HG03354 (cell line): Measurements from ENCODE around the gene MAP2K6.

ENCODE experiments used
- ATAC-seq: cut with Tn5 transposase; IDR thresholded peaks from one replicate; pipeline ENCODE4 v1.9.1; 2021; ENCODE audit warnings: mild to moderate bottlenecking; ENCODE audit not compliant: unreplicated experiment, poor library complexity, severe bottlenecking

Gene MAP2K6

DNA sequence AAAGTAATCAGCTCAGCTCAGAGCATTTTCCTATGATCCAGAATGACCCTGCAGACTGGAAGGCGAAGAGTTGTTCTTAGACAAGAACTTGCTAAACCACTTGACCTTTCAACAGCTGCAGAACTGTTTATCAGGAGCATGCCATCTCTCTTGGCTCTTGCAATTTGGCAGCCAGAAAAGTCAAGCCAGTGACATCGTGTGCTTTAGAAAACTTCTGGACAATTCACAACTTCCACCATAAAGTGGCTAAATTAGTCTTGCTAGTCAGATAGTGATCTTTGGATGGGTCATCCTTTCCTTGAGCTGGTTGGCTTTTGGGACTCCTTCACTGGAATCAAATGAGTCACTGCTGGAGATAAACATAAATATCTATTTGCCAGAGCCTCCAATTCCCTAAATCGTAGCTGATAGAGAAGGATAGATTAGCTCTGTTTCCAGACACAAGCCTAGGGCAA is 146.5 kb downstream of the MAP2K6 start:
- no peak for ATAC-seq

DNA sequence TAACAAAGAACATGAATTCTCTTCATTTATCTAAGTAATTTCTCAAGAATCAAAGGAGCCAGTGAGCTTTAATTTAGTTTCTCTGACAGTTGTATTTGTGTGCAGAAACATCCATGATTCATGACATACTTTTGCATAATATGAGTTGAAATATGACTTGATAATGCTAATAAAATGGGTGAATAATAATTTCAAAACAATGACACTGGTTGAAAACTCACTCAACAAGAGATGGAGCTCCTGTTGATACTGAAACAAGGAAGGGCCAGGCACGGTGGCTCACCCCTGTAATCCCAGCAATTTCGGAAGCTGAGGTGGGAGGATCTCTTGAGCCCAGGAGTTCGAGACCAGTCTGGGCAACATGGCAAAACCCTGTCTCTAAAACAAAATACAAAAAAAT is 147.0 kb downstream of the MAP2K6 start:
- ATAC-seq: no peak

DNA sequence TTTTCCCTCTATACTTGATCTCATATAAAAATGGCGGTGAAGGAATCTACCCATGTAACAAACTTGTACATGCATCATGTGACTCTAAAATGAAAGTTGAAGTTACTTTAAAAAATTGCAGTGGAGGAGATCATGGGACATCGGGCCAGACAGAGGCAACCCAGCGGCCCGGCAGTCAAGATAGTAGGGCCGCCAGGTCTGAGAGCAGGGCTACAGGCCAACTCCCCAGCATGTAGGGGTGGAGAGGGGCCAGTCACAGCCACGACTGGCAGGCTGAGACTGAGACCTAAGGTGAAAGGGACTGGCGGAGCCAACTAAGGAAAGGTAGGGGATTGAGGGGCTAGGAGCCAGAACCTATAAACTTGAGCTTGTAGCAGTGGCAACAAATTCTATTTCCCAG is 150.9 kb downstream of the MAP2K6 start:
- no peak for ATAC-seq

DNA sequence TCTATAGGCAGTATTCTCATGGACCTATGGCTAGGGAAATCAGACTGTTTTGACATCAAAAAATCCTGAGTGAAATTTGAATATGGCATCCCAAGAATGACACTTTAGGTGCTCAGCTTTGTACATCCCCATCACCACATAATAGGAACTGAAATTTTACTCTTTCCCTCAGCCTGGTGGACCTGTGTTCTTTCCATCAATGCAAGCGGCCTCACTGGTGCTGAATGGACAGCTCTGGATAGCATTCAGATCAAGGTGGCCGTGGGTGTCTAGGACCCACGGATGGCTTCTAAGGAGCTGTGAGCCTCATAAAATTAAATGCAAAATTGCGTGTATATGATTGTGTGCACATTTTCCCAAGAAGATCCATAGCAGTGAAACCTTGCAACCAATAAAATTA is 152.6 kb downstream of the MAP2K6 start:
- ATAC-seq: no peak

DNA sequence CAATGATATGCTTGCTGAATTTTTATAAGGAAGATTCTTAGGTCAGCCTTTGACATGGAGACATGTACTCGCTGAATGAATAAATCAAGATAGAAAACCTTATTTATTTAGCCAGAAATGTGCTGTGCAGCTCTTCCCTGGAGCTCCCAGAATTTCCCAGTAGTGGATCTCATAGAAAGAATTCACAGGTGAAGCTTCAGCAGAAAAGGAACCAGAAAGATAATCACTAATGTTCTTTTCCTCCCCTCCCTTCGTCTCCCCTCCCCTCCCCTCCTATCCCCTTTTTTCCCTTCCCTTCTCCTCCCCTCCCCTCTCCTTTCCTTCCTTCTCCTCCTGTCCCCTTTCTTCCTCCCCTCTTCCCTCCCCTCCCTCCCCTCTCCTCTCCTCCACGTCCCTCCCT is 158.2 kb downstream of the MAP2K6 start:
- ATAC-seq: no peak

DNA sequence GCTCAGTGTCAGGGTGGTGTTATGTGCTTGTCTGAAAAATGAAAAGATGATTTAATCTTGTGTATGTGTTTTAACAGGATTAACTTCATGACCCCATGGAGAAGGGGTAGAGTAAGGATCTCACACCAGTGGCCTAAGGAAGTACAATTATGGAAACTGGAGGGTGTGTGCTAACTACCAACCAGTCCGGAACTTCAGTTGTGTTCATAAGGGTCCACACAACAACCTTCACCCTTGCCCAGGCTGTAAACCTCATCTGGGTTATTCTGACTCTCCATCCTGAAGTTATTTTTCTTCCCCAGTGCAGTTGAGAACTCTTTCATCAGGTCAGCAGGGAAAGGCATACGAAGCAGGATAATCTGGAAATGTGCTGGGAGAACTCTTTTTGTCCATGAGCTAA is 158.9 kb downstream of the MAP2K6 start:
- ATAC-seq: no peak

DNA sequence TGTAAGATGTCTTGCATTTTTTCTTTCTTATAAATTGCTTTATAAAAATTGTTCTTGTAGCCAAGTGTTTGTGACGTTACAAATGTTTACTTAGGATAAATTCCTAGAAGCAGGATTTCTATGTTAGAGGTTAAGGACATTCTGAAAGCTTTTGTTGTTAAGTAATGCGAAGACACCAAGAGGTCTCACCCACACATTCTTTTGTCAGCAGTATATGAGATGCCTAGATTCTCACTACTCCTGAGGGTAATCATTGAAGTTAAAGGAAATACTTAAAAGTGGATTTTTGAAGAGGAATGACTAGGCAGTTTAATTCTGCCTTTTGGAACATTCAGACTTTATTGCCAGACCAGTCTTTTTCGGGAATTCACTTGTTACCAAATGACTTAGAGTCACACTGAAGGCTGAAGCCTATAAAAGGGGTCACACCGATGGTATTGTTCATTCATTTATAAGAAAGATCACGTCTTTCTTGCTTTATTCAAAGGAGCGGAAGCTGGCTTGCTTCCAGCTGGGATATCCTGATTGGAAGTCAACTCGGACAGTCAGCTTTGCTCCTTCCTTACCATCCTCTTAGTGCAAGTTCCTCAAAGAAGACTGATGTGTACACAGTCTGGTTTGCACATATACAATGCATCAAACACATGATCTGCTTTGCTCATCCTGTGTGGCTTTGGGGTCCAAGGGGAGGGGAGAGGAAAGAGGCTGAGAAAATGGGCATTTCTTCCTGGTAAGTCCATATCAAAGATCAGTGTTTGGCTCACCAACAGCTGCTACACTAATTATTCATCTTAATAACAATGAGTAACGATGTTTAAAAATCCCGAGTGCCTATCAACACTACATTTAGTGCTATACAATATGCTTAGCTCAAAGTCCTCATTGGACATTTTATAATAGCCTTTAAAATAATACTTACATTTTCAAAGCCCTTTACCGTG is 160.0 kb downstream of the MAP2K6 start:
- ATAC-seq: no peak

DNA sequence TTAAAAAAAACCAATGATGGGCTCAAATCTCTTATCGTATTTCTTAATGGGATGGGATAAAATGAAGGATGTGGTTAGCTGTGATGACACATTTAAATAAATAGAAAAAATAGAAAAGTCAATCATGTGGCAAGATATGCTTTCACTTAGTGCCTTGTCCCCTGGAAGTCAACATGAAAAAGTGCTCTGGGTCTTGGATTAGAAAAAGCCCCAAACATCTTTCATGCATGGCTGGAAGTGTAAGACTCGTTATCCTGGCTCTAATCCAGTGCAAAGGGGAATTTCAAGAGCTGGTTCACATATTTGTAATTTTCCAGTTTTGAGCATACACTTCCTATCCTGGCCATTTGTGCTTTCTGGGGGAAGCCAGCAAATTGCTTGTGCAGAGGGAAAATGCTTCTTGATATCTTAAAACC is 160.9 kb downstream of the MAP2K6 start:
- ATAC-seq: no peak

DNA sequence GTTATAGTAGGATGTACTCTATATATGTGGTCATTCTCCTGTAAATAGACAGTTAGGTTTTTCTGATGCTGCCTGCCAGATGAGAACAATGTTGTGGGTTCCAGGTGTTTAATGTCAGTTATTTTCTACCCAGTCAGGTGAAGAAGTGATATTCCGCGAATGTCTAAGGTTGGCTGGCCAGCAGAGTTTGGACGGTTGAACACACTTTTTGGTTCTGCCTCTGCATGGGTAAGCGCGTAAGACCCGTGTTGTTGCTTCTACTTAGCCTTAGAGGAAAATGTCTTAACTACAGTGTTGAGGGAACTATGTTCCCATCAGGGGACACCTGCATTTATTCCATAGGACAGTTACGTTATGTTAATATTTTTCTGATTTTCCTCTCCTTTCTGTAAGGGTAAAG is 162.6 kb downstream of the MAP2K6 start:
- no peak for ATAC-seq

DNA sequence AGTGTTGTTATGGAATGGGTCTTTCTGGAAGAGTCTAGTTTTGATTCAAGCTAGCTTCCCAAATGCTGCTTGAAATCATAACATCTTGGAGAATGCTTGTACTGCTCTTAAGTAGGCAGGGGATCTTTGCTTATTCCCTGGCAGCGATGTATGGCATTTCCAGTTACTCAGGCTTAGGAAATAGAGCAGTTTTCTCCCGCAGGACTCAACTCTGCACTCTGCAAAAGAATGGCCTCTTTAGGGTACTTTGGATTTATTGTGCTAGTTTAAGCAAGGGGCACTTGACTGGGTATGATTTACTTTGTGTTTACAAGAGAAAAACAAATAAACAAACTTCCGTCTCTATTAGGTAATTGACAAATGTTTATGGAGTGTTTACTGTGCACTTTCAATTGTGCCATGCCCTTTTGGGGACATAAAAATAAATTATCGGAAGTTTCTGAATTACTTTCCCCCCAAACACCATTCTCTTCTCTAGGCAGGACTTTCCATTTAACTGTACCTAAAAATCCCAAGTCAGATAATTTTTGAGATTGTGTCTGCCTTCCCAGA is 164.0 kb downstream of the MAP2K6 start:
- no peak for ATAC-seq

DNA sequence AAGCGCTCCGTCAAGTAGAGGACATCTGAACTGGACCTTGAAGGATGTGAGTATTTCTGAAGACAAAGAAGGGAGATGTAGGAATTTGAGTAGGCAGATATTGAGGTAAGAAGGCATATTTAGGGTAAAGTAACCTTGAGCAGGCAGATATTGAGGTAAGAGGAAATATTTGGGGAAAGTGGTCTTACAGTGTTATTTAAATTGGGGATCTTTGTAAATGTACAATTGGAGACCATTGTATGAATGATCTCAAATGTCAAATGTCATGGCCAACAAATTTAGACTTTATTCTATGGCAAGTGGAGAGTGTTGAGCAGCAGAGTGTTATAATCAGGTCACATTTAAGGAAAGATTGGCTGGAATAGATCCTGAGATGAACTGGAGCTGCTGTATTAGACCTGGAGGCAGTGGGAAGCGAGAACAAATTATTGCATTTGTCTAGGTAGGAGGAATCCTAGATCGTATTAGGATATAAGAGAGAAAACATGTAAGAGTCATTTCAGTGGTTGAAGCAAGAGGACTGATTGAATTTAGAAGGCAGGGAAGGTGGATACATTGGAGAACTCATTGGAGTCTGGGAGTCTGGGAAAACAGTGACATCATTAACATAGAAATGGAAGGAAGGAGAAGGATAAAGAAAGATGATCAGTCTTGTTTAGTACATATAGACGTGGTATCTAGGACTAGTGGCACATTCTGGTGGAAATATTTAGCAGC is 165.6 kb downstream of the MAP2K6 start:
- no peak for ATAC-seq

DNA sequence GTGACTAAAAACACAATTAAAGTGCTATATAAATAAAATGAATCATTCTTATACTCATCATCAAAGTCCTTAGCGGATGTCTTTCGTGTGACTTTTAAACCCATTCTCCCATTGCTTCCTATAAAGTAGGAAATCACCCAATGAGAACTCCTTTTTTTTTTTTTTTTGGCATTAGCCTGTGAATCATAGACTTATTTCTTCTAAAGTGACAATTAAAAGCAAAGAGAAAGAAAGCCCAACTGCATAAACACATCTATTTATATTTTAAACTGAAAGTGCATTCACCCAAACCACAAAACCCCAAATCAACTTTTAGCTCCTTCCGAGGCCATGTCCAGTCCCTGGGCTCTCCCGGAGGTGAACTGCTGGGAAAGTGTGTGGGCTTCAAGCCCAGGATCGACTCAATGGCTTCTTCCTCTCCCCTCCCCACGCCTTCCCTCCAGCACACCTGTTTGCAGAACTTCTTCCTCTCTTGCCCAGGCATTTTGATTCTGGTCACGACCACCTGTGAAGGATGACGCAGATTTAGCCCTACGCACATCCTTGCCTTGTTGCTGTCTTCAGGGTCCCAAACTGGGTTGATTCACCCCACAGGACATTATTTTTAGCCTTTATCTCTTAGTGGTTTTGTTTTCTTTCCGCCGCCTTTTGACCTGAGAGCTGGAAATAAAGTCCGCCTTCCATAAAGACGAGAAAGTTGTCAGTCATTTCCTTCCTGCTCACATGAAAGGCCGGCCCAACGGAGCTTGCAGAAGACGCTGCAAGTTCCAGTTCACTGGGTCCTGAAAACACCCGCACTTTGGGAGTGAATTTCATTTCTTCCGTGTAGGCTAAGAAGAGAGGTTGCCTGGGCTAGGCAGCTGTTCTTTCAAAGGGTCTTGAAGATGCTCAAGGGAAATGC is 166.8 kb downstream of the MAP2K6 start:
- peak; percentile 89 for ATAC-seq

DNA sequence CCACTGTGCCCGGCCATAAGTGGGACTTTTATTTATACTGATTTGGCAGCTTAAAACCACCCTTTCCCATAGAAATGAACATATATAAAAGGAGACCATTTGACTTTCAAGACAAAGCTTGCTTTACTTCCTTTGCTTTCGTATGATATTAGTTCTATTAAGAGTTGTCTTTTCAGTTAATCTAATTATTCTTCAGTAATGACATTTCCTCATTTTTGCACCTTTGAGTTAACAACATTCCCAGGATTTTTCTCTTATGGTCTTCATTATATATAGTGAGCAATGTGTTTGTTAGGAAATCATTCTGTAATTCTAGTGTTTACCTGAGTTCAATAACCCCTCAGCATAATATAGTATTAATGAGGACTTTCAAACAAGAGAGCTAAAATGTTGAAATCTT is 173.8 kb downstream of the MAP2K6 start:
- no peak for ATAC-seq

DNA sequence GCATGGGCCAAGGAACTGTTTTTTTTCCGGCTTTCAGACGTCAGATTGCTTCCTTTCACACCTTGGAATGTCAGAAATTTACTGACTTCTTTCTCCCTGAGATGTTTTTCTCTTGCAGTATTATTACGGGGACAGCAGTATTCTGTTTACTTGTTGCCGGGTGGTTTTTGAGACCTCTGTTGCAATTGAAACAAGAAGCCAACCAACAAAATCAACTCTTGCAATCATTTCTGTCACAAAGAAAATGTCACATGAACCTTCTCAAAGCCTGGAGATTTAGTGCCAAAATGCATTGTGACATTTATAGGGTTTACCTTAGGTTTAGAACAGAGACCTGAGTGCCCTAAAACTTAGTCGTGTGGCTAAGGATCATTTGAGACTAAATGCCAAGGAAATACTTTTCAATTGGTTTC is 174.3 kb downstream of the MAP2K6 start:
- ATAC-seq: no peak

DNA sequence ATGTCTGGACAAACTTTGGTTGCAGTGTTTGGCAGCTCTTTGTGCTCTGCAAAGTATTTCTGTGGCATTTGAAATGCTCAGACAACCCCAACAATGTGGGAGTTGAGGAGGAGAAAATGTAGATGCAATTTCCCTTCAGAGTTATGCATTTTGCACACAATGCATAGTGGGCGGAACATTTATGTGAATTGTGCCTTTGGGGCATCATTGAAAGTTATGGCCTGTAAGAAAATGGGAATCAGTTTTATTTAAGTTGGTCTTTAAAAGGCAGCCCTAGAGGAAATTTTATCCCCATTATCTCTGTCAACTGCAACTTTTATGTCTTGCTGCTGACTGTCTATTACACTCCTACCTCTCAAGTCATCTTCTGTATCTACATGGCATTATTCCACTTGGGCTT is 176.2 kb downstream of the MAP2K6 start:
- no peak for ATAC-seq

DNA sequence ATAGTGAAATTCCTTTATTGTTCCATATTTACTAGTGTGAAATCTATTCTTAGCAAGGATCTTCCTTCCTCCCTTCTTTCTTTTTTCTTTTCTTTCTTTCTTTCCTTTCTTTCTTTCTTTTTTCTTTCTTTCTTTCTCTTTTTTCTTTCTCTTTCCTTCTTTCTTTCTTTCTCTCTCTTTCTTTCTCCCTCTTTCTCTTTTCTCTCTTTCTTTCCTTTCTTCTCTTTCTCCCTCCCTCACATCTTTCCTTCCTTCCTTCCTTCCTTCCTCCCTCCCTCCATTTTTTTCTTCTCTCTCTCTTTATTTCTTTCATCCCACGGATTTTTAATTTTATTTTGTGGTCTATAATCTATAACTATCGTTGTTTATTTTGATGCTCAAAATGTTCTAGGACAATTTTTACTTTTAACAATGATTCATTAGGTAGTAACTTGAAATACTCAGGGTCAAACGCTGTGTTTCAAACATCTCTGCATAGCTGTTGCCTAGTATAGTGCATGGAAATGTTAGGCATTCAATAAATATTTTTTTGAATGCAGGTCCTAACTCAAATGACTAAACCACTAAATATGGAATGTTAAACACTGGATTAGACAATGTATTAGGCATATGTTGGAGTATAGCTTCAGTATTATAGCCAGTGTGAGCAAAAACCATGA is 178.3 kb downstream of the MAP2K6 start:
- ATAC-seq: no peak

DNA sequence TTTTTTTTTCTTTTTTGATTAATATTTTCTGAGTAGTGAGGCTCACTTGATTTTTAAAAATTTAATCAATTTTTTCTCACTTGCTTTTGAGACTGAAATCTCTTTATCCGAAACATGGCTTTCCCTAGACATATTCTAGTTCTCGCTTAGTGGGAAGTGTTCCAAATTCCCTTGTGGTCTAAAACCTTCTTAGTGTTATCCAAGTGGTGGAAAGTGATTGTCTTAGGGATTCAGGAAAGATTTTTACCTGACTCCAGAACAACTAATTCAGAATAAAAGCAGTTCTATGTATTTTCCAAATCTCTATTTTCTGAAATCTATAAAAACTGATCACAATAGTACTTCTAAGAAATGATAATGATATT is 178.8 kb downstream of the MAP2K6 start:
- no peak for ATAC-seq

DNA sequence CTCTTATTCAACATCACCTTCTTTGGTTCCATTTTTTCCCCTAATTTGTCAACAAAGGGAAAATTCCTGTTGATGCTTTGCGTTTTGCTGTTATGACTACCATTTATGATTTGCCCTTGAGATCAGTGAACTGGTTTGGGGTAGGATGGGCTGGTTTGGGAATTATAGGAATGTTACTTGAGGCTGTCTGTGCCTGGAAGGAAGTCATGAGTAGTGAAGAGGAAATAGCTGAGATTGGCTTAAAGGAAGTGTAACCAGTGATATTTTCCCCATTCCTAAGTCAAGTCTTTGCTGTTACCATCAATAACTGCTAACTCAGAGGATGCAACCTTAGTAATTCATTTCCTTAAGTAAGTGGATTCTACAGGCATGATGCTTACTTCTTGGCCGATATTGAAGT is 179.2 kb downstream of the MAP2K6 start:
- no peak for ATAC-seq

DNA sequence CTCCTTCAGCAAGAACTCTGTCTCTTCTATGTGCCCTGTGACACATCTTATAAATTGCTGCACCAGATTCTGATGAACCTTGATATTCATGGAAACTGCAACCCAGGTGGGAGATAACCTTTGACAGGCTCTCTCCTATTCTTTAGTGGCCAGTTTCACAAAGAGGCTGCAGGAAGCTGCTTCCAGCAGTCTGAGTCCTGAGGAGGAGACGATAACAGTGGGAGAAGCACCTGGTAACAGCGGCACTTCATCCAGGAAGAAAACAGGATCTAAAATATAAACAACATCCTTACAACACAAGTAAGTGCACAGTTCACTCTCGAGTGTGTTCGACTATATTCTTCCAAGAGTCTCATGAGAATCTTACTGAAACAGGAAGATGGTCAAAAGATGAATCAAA is 180.1 kb downstream of the MAP2K6 start:
- no peak for ATAC-seq
